HG02763 (cell line): Measurements from ENCODE around the gene TRABD.
"Not testable (repeated sequence)": the region's sequence is repeated elsewhere in the genome, so short reads cannot be mapped to it uniquely, and the experiment has no call there.

Source experiments
- ATAC-seq: cut with Tn5 transposase; IDR thresholded peaks from one replicate; pipeline ENCODE4 v1.9.1; 2021; ENCODE audit warnings: mild to moderate bottlenecking, moderate library complexity; ENCODE audit not compliant: unreplicated experiment

TRABD gene

GRCh38 chr22:50151571-50152537, 33.9 kb upstream of the TRABD start:
- ATAC-seq: no peak

GRCh38 chr22:50153056-50153755, 32.5 kb upstream of the TRABD start:
- no peak for ATAC-seq

- no peak for ATAC-seq
These were observed 32.0 kb upstream of the TRABD start for GRCh38 chr22:50153756-50154140.

- no peak for ATAC-seq
These were observed 27.9 kb upstream of the TRABD start for GRCh38 chr22:50157709-50158375.

- no peak for ATAC-seq
These were observed 24.8 kb upstream of the TRABD start for GRCh38 chr22:50160947-50161346.

- ATAC-seq: no peak
These were observed 24.0 kb upstream of the TRABD start for GRCh38 chr22:50161508-50162390.

GRCh38 chr22:50162391-50162956, 23.2 kb upstream of the TRABD start:
- ATAC-seq: no peak

GRCh38 chr22:50165436-50166123, 20.1 kb upstream of the TRABD start:
- ATAC-seq: no peak

GRCh38 chr22:50167689-50168489, 17.8 kb upstream of the TRABD start:
- ATAC-seq: no peak

- ATAC-seq: not testable (repeated sequence)
These were observed 17.1 kb upstream of the TRABD start for GRCh38 chr22:50168490-50169180.

GRCh38 chr22:50169181-50169759, 16.4 kb upstream of the TRABD start:
- no peak for ATAC-seq

- ATAC-seq: no peak
These were observed 15.9 kb upstream of the TRABD start for GRCh38 chr22:50169774-50170341.

GRCh38 chr22:50170453-50171318, 15.0 kb upstream of the TRABD start, which contains the start of gene PANX2:
Gene PANX2, plus strand, starts transcription at chr22:50170731. Its CDS starts 0 bp downstream, at chr22:50170731.
- ATAC-seq: no peak

GRCh38 chr22:50171319-50171964, 14.3 kb upstream of the TRABD start:
- ATAC-seq: no peak

GRCh38 chr22:50171965-50172421, 13.7 kb upstream of the TRABD start:
- ATAC-seq: no peak
